NT2/D1 (cell line): ENCODE data around the gene DPPA5.

Experiments
- YY1 ChIP-seq: IDR thresholded peaks from 2 replicates; pipeline ENCODE4 v1.6.1; 2011; ENCODE audit not compliant: insufficient read length, insufficient read depth
- ZNF274 ChIP-seq: IDR thresholded peaks from 2 replicates; pipeline ENCODE4 v1.6.1; 2011; ENCODE audit warnings: mild to moderate bottlenecking, low read depth, low read length

GRCh38 chr6:73400656-73401055 lies 46.6 kb upstream of the DPPA5 start:
- TF ChIP-seq ZNF274 (no peak), YY1 (no peak)
